PC-9 (cell line): ENCODE measurements around the gene C3orf52. TPM values are rescaled to one million over a fixed set of nuclear protein-coding genes. Genes with fewer than 3 reads are reported as not detected.

Experiments
- BruUV-seq: library from RNA; stranded (reverse); fragments of 400-500 nt; replicated peaks from 2 replicates; lab custom pipeline; 2021; lab: Mats Ljungman, UMichigan
- CTCF ChIA-PET: fragments of 300-600 bp; sonication (Branson Sonifier 250); formaldehyde crosslinking; loops from one replicate; lab custom pipeline; 2022; ENCODE audit warnings: antibody characterized with exemption; lab: Charles Lee
- POLR2A ChIA-PET: fragments of 300-600 bp; sonication (Branson Sonifier 250); formaldehyde crosslinking; loops from one replicate; lab custom pipeline; 2022; ENCODE audit warnings: antibody characterized with exemption; ENCODE audit not compliant: unreplicated experiment; lab: Charles Lee
- DNase-seq, 2 experiments: peaks; one replicate each; pipeline versions ENCODE4 v3.0.0 to v3.0.0-alpha.2; 2015 to 2022; ENCODE audit warnings: mixed read lengths in 1 of 2
- H2AFZ ChIP-seq: fragments of 200-600 bp; sonication (generic); 2 replicates; pipeline ENCODE4 v1.8.1; 2017; ENCODE audit warnings: antibody characterized with exemption
- H3F3A ChIP-seq: fragments of 200-600 bp; sonication (generic); 2 replicates; pipeline ENCODE4 v1.8.1; 2017; ENCODE audit warnings: antibody characterized with exemption, mild to moderate bottlenecking, low read depth; ENCODE audit not compliant: insufficient read depth
- H3K27ac ChIP-seq: fragments of 200-600 bp; sonication (generic); 2 replicates; pipeline ENCODE4 v1.6.1; 2016; ENCODE audit warnings: mixed run types
- H3K27me3 ChIP-seq: fragments of 200-600 bp; sonication (generic); 2 replicates; pipeline ENCODE4 v1.6.1; 2016; ENCODE audit warnings: low read depth, mixed run types; ENCODE audit not compliant: insufficient read depth
- H3K36me3 ChIP-seq: fragments of 200-600 bp; sonication (generic); 2 replicates; pipeline ENCODE4 v1.6.1; 2016; ENCODE audit warnings: low read depth, mixed run types
- H3K4me1 ChIP-seq: fragments of 200-600 bp; sonication (generic); replicated peaks from 2 replicates; pipeline ENCODE4 v1.6.1; 2016; ENCODE audit warnings: mixed run types; ENCODE audit not compliant: insufficient read depth
- H3K4me2 ChIP-seq: fragments of 200-600 bp; sonication (generic); 2 replicates; pipeline ENCODE4 v1.6.1; 2017; ENCODE audit warnings: mixed run types
- H3K4me3 ChIP-seq: fragments of 200-600 bp; sonication (generic); 2 replicates; pipeline ENCODE4 v1.6.1; 2016; ENCODE audit warnings: mixed run types
- H3K79me2 ChIP-seq: fragments of 200-600 bp; sonication (generic); 2 replicates; pipeline ENCODE4 v1.6.1; 2017; ENCODE audit warnings: low read depth, mixed run types
- H3K9me2 ChIP-seq: fragments of 200-600 bp; sonication (generic); 2 replicates; pipeline ENCODE4 v1.8.1; 2017; ENCODE audit warnings: mild to moderate bottlenecking; ENCODE audit not compliant: insufficient read depth
- H3K9me3 ChIP-seq: fragments of 200-600 bp; sonication (generic); 2 replicates; pipeline ENCODE4 v1.8.1; 2016; ENCODE audit warnings: low read depth; ENCODE audit not compliant: insufficient read depth
- H4K20me1 ChIP-seq: fragments of 200-600 bp; sonication (generic); 2 replicates; pipeline ENCODE4 v1.8.1; 2017; ENCODE audit not compliant: insufficient read depth
- EZH2 ChIP-seq: fragments of 200-600 bp; sonication (generic); IDR thresholded peaks from 2 replicates; pipeline ENCODE4 v1.8.0; 2017; ENCODE audit warnings: antibody characterized with exemption, low read depth
- intact Hi-C: fragments of 100-400 bp; cut with micrococcal nuclease; formaldehyde crosslinking; loops from one replicate; pipeline ENCODE4 v1.10.0; 2022; ENCODE audit not compliant: unreplicated experiment
- total RNA-seq: library from RNA; stranded (reverse); gene quantifications from 2 replicates; pipeline ENCODE4 v1.2.3, GENCODE V29; 2021
- TF ChIP-seq, protein P1 (sequence below): fragments of 200-600 bp; sonication (generic); conservative IDR thresholded peaks from 2 replicates; pipeline ENCODE4 v1.6.1; 2017; ENCODE audit warnings: mixed run types, antibody characterized with exemption, mild to moderate bottlenecking, moderate library complexity

C3orf52 gene
- total RNA-seq, 1 experiment from 2014 or later: 7.5 TPM

DNA sequence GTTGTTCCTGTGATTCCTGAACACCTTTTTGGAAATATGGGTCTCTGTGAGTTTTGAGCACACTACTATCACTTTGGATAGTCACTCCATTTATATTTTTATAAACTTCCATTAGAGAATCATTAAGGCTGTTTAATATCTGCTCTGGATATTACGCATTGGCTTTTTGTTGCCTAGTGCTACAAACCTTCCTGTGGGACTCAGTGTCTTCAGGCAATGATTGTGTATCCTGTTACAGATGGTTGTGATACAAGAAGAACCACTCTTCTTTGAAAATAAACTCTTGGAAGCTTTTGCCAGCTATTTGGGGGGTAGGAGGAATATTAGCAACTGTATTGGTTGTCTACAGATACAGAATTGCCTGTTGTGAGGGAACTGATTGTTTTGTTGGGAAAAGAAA, 31.2 kb downstream of the C3orf52 start:
- Histone ChIP-seq H3K9me2 (no peaks in the 10 kb centered on the region), H3K27ac (no peak overlapping the region), H3K79me2 (no peaks in the 10 kb centered on the region), H4K20me1 (no peaks in the 10 kb centered on the region), H3F3A (no peaks in the 10 kb centered on the region), H3K27me3 (no peaks in the 10 kb centered on the region), H3K36me3 (no peaks in the 10 kb centered on the region; the same call in 1 of the 2 replicates), H3K4me1 (no peaks in the 10 kb centered on the region), H3K4me2 (no peak overlapping the region), H3K9me3 (no peaks in the 10 kb centered on the region), H2AFZ (no peak overlapping the region), H3K4me3 (no peak overlapping the region)
- TF ChIP-seq, protein P1, sequence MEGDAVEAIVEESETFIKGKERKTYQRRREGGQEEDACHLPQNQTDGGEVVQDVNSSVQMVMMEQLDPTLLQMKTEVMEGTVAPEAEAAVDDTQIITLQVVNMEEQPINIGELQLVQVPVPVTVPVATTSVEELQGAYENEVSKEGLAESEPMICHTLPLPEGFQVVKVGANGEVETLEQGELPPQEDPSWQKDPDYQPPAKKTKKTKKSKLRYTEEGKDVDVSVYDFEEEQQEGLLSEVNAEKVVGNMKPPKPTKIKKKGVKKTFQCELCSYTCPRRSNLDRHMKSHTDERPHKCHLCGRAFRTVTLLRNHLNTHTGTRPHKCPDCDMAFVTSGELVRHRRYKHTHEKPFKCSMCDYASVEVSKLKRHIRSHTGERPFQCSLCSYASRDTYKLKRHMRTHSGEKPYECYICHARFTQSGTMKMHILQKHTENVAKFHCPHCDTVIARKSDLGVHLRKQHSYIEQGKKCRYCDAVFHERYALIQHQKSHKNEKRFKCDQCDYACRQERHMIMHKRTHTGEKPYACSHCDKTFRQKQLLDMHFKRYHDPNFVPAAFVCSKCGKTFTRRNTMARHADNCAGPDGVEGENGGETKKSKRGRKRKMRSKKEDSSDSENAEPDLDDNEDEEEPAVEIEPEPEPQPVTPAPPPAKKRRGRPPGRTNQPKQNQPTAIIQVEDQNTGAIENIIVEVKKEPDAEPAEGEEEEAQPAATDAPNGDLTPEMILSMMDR: no peak
- TF ChIP-seq EZH2: no peak
- ChIA-PET POLR2A (interaction anchor here (0.6 kb wide), 1 partner anchor 113 kb away, joined by 7 read pairs; no protein-coding TSS in a partner anchor), CTCF (interaction anchor here (0.6 kb wide), 1 partner anchor 153 kb away, joined by 3 read pairs; no protein-coding TSS in a partner anchor)
- intact Hi-C loops: no loop called here
- DNase-seq: no peak
- BruUV-seq: no TSS peak

DNA sequence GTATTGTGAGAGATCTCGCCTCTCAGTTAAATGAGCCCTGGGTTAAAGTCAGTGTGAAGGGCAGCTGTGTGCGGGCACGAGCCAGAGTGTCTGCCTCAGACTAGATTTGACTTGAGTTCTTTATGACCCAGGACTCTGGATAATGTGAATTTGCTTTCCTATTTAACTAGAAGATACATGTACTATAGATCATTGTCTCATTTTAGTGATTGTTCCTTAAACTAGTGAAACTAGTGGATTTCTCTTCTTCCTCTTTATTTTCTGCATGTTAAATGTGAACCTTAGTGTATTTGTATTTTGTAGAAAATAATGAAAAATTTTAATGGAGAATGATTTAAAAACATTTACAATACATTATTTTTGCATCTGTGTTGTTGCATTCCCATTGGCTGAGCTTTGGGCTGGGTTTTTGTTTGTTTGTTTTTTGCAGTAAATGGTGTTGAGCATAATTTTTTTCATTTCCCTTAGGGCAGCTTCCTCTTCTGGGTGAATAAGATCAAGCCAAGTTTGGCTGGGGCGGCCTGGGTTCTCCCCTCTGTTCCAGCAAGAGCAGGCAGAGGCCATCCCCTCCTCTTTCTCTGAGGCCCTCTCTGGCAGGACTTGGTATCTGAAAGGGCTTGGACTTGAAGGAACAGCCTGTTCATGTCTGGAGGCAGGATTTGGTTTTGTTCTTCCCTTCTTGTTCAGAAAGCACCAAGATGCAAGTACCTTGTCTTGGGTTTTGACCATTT, 31.8 kb downstream of the C3orf52 start:
- H2AFZ ChIP-seq: no peak overlapping the region
- TF ChIP-seq, protein P1: no peak
- no peak for TF ChIP-seq EZH2
- H3K9me3 ChIP-seq: no peaks in the 10 kb centered on the region
- no peaks in the 10 kb centered on the region for H3K79me2 ChIP-seq
- H3K4me3 ChIP-seq: no peak overlapping the region
- no peaks in the 10 kb centered on the region for H3K9me2 ChIP-seq
- no peaks in the 10 kb centered on the region for H4K20me1 ChIP-seq
- DNase-seq: no peak
- intact Hi-C loops: no loop called here
- no peaks in the 10 kb centered on the region; the same call in 1 of the 2 replicates for H3K36me3 ChIP-seq
- BruUV-seq: no TSS peak
- no peaks in the 10 kb centered on the region for H3F3A ChIP-seq
- POLR2A ChIA-PET: no interaction called here
- no peak overlapping the region for H3K27ac ChIP-seq
- no peak overlapping the region for H3K4me2 ChIP-seq
- no peaks in the 10 kb centered on the region for H3K4me1 ChIP-seq
- CTCF ChIA-PET: interaction anchor here (0.6 kb wide), 1 partner anchor 153 kb away, joined by 3 read pairs; no protein-coding TSS in a partner anchor
- no peaks in the 10 kb centered on the region for H3K27me3 ChIP-seq

DNA sequence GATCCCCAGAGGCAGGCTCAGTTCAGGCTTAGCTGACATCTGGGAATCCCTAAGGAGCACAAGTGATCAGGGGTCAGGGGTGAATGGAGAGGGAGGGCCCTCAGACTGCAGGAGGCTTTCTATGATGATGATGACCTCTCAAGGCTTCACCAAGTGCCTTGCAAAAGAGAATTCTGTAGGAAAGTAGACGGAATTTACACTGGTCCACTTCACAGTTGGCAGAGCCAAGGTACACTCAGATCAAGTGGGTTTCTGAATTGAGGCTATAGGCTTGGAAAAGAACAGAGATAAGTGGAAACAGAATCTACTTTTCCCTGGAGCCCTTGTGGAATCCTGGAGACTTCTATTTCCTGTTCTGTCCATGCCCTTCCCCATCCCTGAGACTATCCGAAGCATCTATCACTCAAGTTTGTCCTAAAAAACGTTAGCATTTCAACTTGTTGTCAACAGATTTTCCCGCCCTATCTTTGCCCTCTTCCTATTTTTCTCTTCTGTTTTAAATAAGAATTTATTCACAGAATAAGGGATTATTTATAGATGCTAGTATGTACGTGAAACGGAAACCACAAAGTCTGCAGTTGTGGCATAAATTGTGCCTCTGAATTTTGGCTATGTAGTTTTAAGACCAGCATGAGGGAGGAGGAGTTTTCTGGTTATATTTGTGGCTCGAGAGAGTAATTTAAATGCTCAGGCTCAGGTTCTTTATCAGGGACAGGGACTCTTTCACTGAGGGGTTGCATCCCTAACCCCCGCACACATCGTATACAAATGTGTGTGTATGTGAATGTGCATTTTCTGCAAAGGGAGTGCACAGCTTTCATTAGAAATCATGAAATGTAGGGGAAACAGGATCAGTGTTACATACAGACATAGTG, 34.0 kb downstream of the C3orf52 start:
- POLR2A ChIA-PET: no interaction called here
- Histone ChIP-seq H3K9me3 (no peaks in the 10 kb centered on the region), H3K4me3 (no peak overlapping the region), H3K79me2 (no peaks in the 10 kb centered on the region), H3K4me2 (no peak overlapping the region), H3K27ac (no peak overlapping the region), H3K27me3 (no peaks in the 10 kb centered on the region), H3K9me2 (no peaks in the 10 kb centered on the region), H3K36me3 (no peaks in the 10 kb centered on the region), H4K20me1 (no peaks in the 10 kb centered on the region), H2AFZ (no peak overlapping the region), H3F3A (no peaks in the 10 kb centered on the region), H3K4me1 (no peaks in the 10 kb centered on the region)
- no peak for DNase-seq
- intact Hi-C loops: no loop called here
- CTCF ChIA-PET: no interaction called here
- TF ChIP-seq, protein P1: no peak
- TF ChIP-seq EZH2: no peak
- BruUV-seq: no TSS peak
